GM18951 (cell line): Measurements from ENCODE around the gene LRRC8B.

Experiments used
- POLR2A ChIP-seq: IDR thresholded peaks from 4 replicates; pipeline ENCODE4 v1.6.1; 2011; ENCODE audit warnings: mild to moderate bottlenecking; ENCODE audit not compliant: insufficient read length, insufficient read depth; ENCODE audit errors: extremely low read depth
- in situ Hi-C: fragments of 300-500 bp; cut with MboI; formaldehyde crosslinking; loops from one replicate; pipeline ENCODE4 v1.12.0; 2022; ENCODE audit warnings: low sequenced_read_pairs, mixed read lengths, inconsistent platforms; ENCODE audit not compliant: unreplicated experiment

LRRC8B gene

GRCh38 chr1:89616844-89617627 lies 92.4 kb downstream of the LRRC8B start:
- in situ Hi-C loops = no loop called here
- TF ChIP-seq POLR2A = no peak

- in situ Hi-C loops = no loop called here
- TF ChIP-seq POLR2A = no peak
These were observed 96.0 kb downstream of the LRRC8B start for GRCh38 chr1:89620664-89621063.

- in situ Hi-C loops = no loop called here
- no peak for TF ChIP-seq POLR2A
These were observed 98.3 kb downstream of the LRRC8B start for GRCh38 chr1:89622895-89623294.

- in situ Hi-C loops = no loop called here
- no peak for TF ChIP-seq POLR2A
These were observed 99.7 kb downstream of the LRRC8B start for GRCh38 chr1:89624314-89624713.

- in situ Hi-C loops = loop anchor here (5.0 to 25.0 kb wide), 2 partner anchors 137 to 362 kb away; partner anchors contain the start of gene ZNF326
- no peak for TF ChIP-seq POLR2A
These were observed 100.2 kb downstream of the LRRC8B start for GRCh38 chr1:89624715-89625323.

- TF ChIP-seq POLR2A = no peak
- in situ Hi-C loops = loop anchor here (5.0 to 25.0 kb wide), 2 partner anchors 135 to 360 kb away; partner anchors contain the start of gene ZNF326
These were observed 103.0 kb downstream of the LRRC8B start for GRCh38 chr1:89627596-89627962.

- TF ChIP-seq POLR2A = no peak
- in situ Hi-C loops = loop anchor here (5.0 to 25.0 kb wide), 2 partner anchors 133 to 358 kb away; partner anchors contain the start of gene ZNF326
These were observed 104.5 kb downstream of the LRRC8B start for GRCh38 chr1:89629146-89629545.

- in situ Hi-C loops = loop anchor here (5.0 to 25.0 kb wide), 2 partner anchors 133 to 358 kb away; partner anchors contain the start of gene ZNF326
These were observed 105.0 kb downstream of the LRRC8B start for GRCh38 chr1:89629600-89629999.

GRCh38 chr1:89630048-89630447 lies 105.4 kb downstream of the LRRC8B start:
- in situ Hi-C loops = loop anchor here (25.0 kb wide), 1 partner anchor 357 kb away; the partner anchor contains the start of gene ZNF326
- TF ChIP-seq POLR2A = no peak

- in situ Hi-C loops = loop anchor here (25.0 kb wide), 1 partner anchor 355 kb away; the partner anchor contains the start of gene ZNF326
- TF ChIP-seq POLR2A = no peak
These were observed 107.4 kb downstream of the LRRC8B start for GRCh38 chr1:89631816-89632656.

GRCh38 chr1:89632657-89633247 lies 108.1 kb downstream of the LRRC8B start, which contains the start of gene LRRC8C:
LRRC8C (plus strand) TSS chr1:89633120; CDS start chr1:89686474, 53,354 bp downstream.
- in situ Hi-C loops = loop anchor here (25.0 kb wide), 1 partner anchor 355 kb away; the partner anchor contains the start of gene ZNF326
- TF ChIP-seq POLR2A = no peak

GRCh38 chr1:89633248-89633799 lies 108.7 kb downstream of the LRRC8B start:
- TF ChIP-seq POLR2A = peak; percentile 39
- in situ Hi-C loops = loop anchor here (25.0 kb wide), 1 partner anchor 354 kb away; the partner anchor contains the start of gene ZNF326
